ENCODE data around the gene SLCO2B1. TPM values are rescaled to one million over a fixed set of nuclear protein-coding genes. Genes with fewer than 3 reads are reported as not detected.

SLCO2B1 gene
- total RNA-seq, 2 donors from 2014 or later = 65.9 to 71.5 TPM

- DNase-seq (no peak), ATAC-seq (no peak)
- intact Hi-C loops (cut with DNase I, micrococcal nuclease) = no loop called here
Observed at GRCh38 chr11:75254326-75254725, 103.4 kb downstream of the SLCO2B1 start.

Other genes with a start within 250 kb of the SLCO2B1 start
- 10 to 100 TPM in 1 of 2 donors, 1 to 10 TPM in 1; 5.7 to 20.8 TPM for gene XRRA1, start 202.0 kb upstream of the SLCO2B1 start, total RNA-seq
- 100 to 1,000 TPM; 114 to 124 TPM for gene SPCS2, start 201.8 kb upstream of the SLCO2B1 start, total RNA-seq
- gene NEU3, start 162.2 kb upstream of the SLCO2B1 start, total RNA-seq = 1 to 10 TPM; 6.1 to 7.7 TPM
- gene OR2AT4, start 54.2 kb upstream of the SLCO2B1 start, total RNA-seq = not detected
- gene TPBGL, start 89.7 kb downstream of the SLCO2B1 start, total RNA-seq = under 1 TPM in 1 of 2 donors, not detected in 1; 0.11 TPM
- gene ARRB1, start 200.6 kb downstream of the SLCO2B1 start, total RNA-seq = 10 to 100 TPM; 80.5 to 95.4 TPM
- 1,000 to 10,000 TPM; 1,894 to 1,934 TPM for gene RPS3, start 248.4 kb downstream of the SLCO2B1 start, total RNA-seq